C1 segment of cervical spinal cord (tissue), 14 donors: ENCODE data around the gene ASB7.
A peak's percentile ranks its signal among the peaks of the same experiment; 100 is the strongest.

Source experiments
- DNase-seq, 14 donors: peaks; one replicate each; lab custom pipeline; 2025; lab: John Stamatoyannopoulos, UW

The ASB7 gene

GRCh38 chr15:100686021-100686724, 83.8 kb downstream of the ASB7 start:
- no peak for DNase-seq

DNA sequence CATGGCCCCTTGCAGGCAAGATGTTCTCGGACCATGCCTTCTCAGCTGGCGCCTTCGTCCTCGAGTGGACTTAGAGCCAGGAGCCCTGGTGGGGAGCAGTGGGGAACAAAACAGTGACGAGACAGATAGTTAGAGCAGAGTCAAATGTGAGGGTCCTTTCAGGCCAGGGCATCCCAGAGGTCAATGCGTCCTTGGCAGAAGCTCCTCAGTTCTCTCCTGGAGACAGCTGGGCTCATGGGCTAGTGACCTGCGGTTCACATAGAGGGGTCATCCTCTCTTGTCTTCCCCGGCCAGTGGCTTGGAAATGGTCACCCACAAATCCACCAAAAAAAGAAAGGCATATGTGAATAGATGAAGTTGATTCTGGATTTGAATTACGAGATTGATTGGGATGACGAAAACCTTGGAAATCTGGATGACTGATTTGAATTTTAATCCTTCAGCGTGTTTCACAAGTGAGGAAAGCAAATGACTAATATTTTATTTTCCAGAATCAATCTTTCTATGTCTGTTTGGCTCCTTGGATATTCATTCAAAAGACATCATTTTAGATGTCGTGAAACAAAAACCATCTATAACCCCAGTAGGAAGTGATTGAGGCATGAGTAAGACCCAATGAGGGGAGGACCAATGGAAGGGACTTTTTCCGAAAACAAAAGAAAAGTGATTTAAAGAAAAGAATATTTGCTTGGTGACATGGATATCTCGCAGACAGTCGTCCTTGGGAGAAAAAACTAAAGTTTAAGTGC, 84.5 kb downstream of the ASB7 start:
- no peak for DNase-seq

GRCh38 chr15:100687582-100688141, 85.3 kb downstream of the ASB7 start:
- DNase-seq, result no peak

- DNase-seq, result no peak
Measured at GRCh38 chr15:100688549-100689120, 86.2 kb downstream of the ASB7 start.

- no peak for DNase-seq
Measured at GRCh38 chr15:100689131-100689899, 86.9 kb downstream of the ASB7 start.

GRCh38 chr15:100690032-100690794, 87.8 kb downstream of the ASB7 start:
- DNase-seq, result peak in 1 of 14 donors; percentile 9

DNA sequence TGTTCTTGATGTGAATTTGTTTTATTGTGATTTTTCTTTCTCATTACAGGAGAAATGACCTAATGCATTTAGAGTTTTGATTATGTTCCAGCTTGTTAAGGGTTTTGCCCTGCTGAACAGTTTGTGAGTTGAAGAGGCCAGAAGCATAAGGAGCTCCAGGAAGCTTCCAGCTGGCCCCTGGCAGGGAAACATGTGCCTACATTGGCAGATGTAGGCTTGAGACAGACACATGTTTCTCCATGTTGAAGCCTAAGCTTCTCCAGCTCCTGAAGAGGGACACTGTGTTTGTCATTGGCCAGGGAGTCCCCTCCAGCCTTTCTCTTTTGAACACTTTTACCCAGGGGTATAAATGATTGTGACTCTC, 88.4 kb downstream of the ASB7 start:
- DNase-seq, result no peak

DNA sequence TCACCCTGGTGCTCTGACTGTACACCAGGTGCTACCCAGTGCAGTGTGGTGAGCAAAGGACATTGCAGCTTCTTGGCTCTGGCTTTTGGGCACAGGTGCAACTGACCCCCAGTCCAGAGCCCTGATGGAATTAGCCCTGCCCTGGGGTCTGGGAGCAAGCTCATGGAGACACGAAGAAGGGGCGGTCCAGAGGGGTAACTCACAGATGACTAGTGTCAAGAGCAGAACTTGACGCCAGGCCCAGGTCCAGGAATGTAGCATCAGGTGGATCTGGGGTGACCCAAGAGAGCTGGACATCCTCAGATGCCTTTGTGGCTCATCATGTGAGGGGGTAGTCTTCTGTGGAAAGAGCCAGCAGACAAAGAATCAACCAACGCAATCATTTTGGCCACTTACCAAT, 88.9 kb downstream of the ASB7 start:
- no peak for DNase-seq

DNA sequence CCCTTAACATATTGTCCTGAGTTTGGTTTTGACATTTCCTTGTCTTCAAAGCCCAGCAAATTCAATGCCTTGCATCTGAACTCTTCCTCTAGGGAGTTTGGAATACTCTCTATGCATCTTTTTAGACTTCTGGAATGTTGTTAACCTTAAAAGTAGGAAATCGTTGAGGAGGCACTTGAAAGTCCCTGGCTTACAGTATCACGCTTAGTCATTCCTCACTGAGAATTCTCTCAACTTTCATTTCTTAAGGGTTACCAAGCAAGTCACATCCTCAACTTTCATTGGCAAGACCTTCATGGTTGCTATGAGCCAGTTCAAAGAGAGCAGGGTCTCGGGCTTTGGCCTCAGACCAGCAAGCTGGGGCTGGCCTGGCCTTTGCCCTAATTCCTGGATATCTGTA, 89.9 kb downstream of the ASB7 start:
- no peak for DNase-seq

DNA sequence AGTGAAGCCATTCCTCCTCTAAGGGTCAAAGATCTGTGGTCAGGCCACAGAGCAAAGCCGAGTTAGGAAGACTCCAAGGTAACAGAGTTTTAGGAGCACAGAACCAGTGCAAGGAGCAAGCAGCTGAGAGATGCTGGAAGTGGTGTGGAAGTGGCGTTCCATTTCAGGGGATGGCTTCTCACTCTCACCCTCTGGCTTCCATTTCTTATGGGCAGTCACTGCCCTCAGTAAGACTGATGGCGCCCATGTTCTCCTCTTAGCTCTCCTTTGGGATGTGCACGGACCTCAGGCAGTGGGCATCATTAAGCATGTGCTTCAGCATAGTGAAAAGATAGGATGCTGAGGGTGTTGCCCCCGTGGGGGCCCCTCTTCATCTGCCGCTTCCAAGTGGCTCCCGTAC, 90.3 kb downstream of the ASB7 start:
- no peak for DNase-seq

- DNase-seq, result no peak
Measured at GRCh38 chr15:100693451-100693850, 91.1 kb downstream of the ASB7 start.

DNA sequence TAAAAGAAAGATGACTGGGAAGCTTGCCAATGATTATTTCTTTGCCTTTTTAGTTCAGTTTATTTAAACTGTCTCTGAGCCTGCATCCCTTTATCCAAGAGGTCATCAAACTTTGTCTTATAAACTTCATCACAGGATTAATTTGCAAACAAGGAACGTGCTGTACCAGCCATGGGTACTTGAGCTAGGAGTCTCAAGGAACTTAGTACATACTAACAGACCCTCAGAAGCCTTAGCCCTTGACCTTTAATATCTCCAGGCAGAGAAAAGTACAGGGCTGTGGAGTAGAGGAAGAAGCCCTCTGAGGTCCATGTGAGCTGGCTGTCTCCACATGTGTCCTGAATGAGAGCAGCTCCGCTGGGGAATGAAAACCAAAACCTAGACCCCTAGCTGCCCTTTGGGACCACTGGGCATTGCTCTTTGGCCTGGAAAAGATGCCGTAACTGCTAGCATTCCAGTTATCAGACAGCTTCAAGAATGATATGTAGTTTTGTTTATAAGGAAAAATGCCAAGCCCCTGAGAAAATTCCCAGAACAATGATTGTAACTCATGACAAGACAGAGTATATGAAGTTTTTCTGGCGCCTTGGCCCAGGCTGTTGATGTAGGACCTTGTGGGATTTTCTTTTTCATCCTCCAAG, 92.1 kb downstream of the ASB7 start:
- no peak for DNase-seq

- DNase-seq, result no peak
Measured at GRCh38 chr15:100695048-100695447, 92.7 kb downstream of the ASB7 start.

- DNase-seq, result no peak
Measured at GRCh38 chr15:100696452-100696851, 94.1 kb downstream of the ASB7 start.
